Lung microvascular endothelial cell (primary cell): ENCODE results near the gene SLC25A22. TPM values are rescaled to one million over a fixed set of nuclear protein-coding genes. Genes with fewer than 3 reads are reported as not detected.

Source experiments
- DNase-seq, 2 donors: peaks; one replicate each; pipeline versions ENCODE4 v3.0.0 to v3.0.0-alpha.2; 2010; ENCODE audit warnings: low read depth in 2 of 2
- total RNA-seq: library from RNA; depleted of rRNA; stranded (reverse); fragments of >200 nt; gene quantifications from 2 replicates; pipeline ENCODE4 v1.2.1, GENCODE V29; 2014

Gene SLC25A22
- total RNA-seq, 1 donor from 2014 or later: 6.3 TPM

GRCh38 chr11:804599-804964 lies 6.5 kb upstream of the SLC25A22 start:
- DNase-seq: no peak

GRCh38 chr11:803770-804598 lies 5.9 kb upstream of the SLC25A22 start:
- peak in 1 of 2 donors; percentile 30 for DNase-seq

- no peak for DNase-seq
These were observed 5.3 kb upstream of the SLC25A22 start for GRCh38 chr11:803467-803742.

GRCh38 chr11:802693-803466 lies 4.8 kb upstream of the SLC25A22 start:
- no peak for DNase-seq

GRCh38 chr11:802018-802617 lies 4.0 kb upstream of the SLC25A22 start:
- no peak for DNase-seq

- no peak for DNase-seq
These were observed 3.2 kb upstream of the SLC25A22 start for GRCh38 chr11:801097-801780.

- DNase-seq: no peak
These were observed 2.4 kb upstream of the SLC25A22 start for GRCh38 chr11:800473-800872.

GRCh38 chr11:799641-800316 lies 1.7 kb upstream of the SLC25A22 start:
- no peak for DNase-seq

- DNase-seq: peak; percentile 75 to 81
These were observed 587 bp downstream of the SLC25A22 start for GRCh38 chr11:797296-798092.

GRCh38 chr11:796565-797295 lies 1.4 kb downstream of the SLC25A22 start:
- no peak for DNase-seq

- DNase-seq: peak; percentile 81 to 84
These were observed 2.2 kb downstream of the SLC25A22 start for GRCh38 chr11:795634-796564.

GRCh38 chr11:794766-795633 lies 3.1 kb downstream of the SLC25A22 start:
- no peak for DNase-seq

GRCh38 chr11:794013-794765 lies 3.9 kb downstream of the SLC25A22 start:
- no peak for DNase-seq

GRCh38 chr11:793556-793955 lies 4.5 kb downstream of the SLC25A22 start:
- no peak for DNase-seq

- DNase-seq: no peak
These were observed 5.2 kb downstream of the SLC25A22 start for GRCh38 chr11:792873-793272.

GRCh38 chr11:792535-792821 lies 5.6 kb downstream of the SLC25A22 start:
- DNase-seq: no peak
